HG02981 (cell line): Measurements from ENCODE around the gene PCBP3.
"Not testable (repeated sequence)": the region's sequence is repeated elsewhere in the genome, so short reads cannot be mapped to it uniquely, and the experiment has no call there.

Experiments
- ATAC-seq: cut with Tn5 transposase; IDR thresholded peaks from one replicate; pipeline ENCODE4 v1.9.1; 2021; ENCODE audit warnings: mild to moderate bottlenecking, moderate library complexity; ENCODE audit not compliant: unreplicated experiment

The PCBP3 gene

GRCh38 chr21:45886610-45887026, 243.1 kb downstream of the PCBP3 start:
- no peak for ATAC-seq

- ATAC-seq, result no peak
Observed at GRCh38 chr21:45887120-45887611, 243.6 kb downstream of the PCBP3 start.

DNA sequence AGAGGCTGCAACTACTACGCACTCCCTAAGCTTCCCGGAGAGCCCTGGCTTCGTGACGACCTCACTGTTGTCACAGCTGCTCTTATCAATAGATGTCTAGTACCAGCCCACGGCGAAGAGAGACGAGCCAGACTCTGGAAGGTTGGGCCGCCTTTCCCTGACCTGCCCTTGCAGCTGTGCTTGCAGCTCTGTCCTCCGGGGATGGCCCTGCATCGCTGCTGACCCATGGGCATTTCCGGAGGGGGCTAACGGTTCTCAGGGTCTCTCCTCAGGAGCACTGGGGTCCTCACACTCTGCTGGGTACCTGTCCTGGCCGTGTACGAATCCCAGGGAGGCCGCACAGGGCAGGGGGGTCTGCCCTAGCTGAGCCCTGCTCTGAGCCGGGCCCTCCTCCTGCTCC, 244.3 kb downstream of the PCBP3 start:
- ATAC-seq, result no peak

- ATAC-seq, result no peak
Observed at GRCh38 chr21:45888386-45889009, 245.0 kb downstream of the PCBP3 start.

DNA sequence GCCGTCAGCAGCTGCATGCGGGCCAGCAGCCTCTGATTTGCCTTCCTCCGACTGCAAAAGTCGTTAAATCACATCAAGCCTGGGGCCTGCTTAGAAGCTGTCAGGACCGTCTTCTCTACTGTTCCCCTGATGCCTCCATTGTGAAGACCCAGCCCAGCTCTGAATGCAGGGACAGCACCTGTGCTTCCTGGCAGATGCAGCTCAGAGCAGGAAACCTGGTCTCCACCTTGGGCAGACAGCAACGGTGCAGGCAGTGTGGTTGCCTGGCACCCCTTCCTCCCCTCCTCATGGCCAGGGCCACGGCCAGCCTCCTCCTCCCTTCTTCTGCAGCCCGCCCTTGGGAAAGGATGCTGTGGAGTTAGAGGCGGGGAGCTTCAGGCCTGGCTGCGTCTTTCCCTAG, 245.7 kb downstream of the PCBP3 start:
- ATAC-seq, result no peak

DNA sequence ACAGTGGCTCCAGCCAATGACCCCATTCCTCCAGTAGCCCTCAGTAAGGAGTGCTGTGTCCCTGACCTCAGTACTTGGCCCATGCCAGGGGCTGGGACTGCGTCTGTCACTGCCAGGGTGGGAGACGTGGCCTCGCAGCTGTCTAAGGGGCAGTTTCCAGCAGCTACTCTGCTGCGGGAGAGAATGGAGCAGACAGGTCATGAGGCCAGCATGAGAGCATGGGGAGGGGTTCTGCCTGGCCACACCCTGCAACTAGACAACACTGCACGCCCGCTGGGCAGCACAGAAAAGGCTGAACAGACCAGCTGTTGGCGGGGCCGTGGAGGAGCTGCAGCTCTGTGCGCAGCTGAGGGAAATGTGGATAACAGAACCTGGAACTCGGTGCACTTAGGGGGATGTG, 246.4 kb downstream of the PCBP3 start:
- ATAC-seq, result no peak

- no peak for ATAC-seq
Observed at GRCh38 chr21:45891388-45892155, 248.0 kb downstream of the PCBP3 start.

GRCh38 chr21:45892156-45892915, 248.8 kb downstream of the PCBP3 start:
- ATAC-seq, result no peak

DNA sequence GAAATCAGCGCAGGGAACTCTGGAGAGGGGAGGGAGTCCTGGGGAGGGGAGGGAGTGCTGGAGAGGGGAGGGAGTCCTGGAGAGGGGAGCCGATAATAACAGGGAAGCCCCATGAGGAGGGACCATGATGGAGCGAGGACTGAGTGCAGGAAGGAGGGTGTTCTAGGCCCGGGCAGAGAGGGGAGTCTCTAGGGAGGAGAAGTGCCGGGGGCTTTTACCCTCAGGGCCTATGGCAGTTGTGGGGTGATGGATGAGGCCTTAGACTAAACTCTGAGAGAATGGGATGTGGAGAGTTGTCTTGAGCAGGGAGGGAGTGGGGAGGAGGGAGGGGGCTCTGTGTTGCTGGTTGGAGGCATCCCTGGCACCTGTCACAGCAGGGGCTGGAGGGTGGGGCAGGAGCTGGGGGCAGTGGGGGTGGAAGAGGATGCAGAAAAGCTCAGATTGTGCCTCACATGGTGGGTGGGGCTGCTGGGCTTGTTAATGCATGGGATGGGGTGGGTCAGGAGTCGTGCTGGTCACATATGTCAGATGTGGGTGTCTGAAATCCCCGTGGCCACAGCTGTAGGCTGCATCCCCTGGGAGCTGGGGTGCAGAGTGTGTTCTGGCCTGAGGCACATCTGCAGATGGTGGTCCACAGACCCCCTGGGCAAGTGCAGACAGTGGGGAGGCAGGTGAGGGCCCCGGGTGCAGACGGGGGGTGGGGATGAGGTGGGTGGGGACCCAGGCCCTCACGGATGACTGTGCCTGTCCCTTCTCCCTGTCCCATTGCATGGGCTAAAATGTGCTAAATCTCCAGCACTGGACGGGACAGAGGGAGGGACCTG, 249.6 kb downstream of the PCBP3 start:
- no peak for ATAC-seq

DNA sequence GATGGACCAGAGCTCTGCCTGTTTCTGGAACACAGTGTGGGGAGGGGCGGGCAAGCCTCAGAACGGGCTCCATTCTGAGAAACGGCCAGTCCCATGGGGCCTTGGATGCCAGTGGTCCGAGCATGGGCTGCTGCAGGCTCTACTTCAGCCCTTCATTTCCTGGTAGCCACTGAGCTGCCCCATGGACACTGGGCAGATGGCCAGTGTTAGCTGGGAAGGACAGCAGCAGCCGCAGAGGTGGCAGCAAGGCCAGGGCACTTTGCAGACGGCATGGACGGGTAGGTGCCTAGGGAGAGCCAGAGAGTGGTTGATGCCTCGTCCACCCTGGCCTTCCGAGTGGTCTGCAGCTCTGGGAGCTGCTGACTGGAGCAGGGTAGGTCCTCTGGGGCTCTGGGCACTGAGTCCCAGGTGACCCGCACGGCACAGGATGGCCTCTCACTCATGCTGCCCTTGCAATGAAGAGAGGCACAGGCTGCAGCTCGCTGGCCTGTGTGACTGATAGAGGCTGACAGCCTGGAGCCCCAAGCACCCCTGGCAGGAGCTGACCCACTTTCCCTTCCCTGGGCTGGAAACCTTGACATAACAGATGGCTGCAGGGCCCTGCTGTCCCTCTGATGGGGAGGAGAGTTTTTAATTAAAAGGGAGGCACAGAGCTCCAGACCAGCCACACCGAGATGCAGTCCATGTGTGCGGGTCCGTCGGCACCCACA, 250.4 kb downstream of the PCBP3 start:
- ATAC-seq, result no peak

DNA sequence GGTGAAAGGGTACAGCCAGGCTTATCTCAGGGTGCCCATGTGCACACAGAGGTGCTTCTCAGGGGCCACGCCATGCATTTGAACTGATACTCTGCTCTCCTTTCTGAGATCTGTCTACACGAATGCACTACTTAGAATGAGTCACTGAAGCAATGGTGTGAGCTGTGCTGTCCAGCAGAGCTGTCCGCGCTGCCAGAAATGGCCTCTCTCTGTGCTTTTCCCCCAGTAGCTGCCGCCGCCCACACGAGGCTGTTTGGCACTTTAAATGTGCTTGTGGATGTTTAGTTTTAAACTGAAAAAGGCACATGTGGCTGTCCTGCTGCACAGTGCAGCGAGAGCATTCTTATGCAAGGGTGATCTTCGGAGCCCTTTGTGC, 250.9 kb downstream of the PCBP3 start:
- no peak for ATAC-seq

DNA sequence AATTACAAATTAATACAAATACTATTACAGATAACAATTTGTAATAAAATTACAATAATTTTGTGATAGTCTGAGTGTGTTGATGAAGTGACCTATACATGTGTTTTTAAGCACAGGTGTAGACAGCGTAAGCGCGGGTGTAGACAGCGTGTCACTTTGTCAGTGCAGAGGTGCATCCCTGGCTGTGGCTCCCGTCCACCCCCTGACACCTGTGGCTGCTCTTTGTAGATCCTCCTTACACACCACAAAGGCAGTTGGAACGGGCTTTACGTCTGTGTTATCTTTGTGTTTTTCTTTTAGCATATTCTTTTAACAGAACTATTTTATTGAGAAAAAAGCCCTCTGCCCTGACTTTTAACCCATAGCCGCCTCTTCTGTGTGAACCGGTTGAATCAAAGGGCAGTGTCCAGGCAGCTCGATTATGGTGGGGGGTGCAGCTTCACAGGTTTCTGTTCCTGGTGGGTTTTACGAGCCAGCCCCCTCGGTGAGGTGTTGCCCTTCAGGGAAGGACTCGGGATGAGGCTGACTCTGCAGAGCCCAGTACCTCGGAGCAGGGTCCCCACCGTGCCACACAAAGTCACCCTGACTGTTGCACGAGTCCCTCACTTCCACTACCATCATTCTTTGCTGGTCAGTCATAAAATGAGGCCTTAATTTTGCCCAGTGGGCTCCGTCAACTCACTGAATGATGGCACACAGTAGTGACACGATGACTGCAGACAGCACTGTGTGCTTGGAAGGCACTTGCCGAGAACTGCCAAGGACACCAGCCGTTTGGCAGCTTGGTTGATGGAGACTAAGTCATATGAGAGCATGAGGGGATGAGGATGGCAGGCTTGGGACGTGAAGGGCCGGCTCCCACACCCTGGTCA, 251.6 kb downstream of the PCBP3 start:
- no peak for ATAC-seq

- ATAC-seq, result no peak
Observed at GRCh38 chr21:45895778-45896370, 252.3 kb downstream of the PCBP3 start.

DNA sequence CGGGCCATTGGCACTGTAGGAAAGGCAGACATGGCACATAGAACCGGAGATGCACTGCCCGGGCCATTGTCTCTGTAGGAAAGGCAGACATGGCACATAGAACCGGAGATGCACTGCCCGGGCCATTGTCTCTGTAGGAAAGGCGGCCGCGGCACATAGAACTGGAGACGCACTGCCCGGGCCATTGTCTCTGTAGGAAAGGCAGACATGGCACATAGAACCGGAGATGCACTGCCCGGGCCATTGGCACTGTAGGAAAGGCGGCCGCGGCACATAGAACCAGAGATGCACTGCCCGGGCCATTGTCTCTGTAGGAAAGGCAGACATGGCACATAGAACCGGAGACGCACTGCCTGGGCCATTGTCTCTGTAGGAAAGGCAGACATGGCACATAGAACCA, 252.9 kb downstream of the PCBP3 start:
- not testable (repeated sequence) for ATAC-seq

DNA sequence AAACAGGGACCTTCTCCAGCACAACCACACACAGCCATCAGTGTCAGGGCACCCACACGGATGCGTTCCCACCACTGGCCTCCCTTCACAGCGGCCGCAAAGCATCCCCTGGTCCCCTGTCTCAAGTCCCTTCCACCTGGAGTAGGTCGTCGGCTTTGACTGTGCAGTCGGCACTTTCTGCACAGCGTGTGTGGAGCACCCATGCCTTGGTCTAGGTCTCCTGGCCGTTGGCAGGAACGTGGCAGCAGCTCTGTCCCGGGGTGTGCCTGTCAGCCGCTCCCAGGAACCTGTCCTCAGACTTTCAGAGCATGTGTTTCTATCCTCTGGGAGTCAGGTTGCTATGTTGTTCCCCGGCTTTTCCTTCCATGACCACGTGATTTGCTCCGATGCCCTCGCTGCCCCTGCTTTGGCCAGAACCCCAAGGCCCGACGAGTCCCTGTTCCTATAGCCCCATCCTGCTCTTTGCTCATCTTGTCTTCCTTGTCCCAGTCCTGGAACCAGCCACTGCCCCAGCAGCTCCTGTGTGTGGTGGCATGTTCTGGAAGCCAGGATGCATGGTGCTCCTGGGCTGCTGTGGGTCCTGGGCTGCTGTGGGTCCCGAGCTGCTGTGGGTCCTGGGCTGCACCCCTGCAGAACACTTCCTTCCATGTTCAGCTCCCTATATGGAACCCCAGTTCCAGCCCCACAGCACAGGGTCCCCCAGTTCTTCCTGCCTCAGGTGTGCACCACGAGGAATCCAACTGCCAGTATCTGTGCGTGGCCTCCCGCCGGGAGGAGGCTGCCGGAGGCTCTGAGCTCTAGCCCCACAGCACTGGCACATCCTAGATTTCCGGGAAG, 253.9 kb downstream of the PCBP3 start:
- ATAC-seq, result no peak

DNA sequence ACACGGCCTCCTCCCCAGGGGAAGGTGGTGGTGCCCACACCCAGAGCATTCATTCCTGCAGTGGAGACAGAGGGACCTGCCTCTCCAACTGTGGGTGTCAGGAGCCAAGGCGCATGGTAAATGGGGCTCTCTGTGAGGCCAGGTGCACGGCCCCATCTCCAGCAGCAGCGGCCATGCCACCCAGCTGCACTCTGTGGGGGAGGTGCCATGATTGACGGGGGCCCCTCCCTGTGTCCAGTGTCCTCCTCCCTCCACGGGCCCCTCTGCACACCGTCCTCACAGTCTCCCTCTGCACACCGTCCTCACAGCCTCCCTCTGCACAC, 254.5 kb downstream of the PCBP3 start:
- ATAC-seq, result no peak

DNA sequence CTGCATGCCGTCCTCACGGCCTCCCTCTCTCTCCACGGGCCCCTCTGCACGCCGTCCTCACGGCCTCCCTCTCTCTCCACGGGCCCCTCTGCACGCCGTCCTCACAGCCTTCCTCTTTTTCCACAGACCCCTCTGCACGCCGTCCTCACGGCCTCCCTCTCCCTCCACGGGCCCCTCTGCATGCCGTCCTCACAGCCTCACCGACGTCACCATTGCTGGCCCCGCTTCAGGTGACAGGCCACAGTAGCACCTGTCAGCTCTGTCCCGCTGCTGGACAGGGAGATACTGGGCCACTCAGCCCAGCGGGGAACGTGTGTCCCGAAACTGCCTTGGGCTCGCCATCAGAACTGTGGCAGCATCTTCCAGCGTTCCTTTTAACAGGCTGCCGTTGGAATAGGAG, 255.3 kb downstream of the PCBP3 start:
- ATAC-seq, result no peak

DNA sequence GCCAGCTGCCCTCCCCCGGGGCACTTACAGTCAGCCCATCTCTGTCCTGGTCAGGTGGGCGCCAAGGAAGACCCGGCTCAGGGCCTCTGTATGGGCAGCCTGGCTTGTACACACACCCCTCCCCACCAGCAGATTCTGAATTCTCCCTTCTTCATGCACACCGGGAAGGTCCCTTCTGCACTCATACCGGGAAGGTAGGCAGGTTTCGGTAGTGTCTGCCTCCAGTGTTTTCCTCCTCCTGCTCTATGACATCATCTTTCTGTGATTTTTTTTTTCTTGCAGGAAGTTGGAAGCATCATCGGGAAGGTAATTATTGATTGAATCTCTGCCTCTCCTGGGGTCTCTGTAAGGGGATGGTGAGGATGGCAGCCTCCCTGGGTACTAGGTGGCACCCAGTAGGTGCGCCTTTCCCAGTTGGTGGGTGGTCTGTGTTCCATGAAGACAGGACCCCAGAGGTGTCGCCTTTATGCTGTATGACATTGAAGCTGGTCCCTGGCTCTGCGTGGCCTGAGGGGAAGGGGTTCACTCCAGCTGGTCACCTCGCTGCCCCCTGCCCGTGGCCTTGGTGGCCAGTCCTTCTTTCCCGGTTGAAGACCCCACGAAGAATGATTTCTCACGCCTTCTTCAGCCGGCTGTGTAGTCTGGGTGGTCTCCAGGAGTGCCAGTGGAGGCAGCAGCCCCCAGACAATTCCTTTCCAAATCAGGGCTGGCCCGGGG, 255.9 kb downstream of the PCBP3 start:
- ATAC-seq, result no peak
